NCI-H524 treated with DMSO at 0.1 percent for 48 hours (cell line): Measurements from ENCODE around the gene TMA7.
"Not testable (repeated sequence)": the region's sequence is repeated elsewhere in the genome, so short reads cannot be mapped to it uniquely, and the experiment has no call there.

Source experiments
- DNase-seq: peaks from one replicate; lab custom pipeline; 2025; lab: John Stamatoyannopoulos, UW

The TMA7 gene

GRCh38 chr3:48436477-48436787 lies 3.6 kb upstream of the TMA7 start:
- DNase-seq: no peak

GRCh38 chr3:48436855-48437254 lies 3.2 kb upstream of the TMA7 start:
- DNase-seq: no peak

- no peak for DNase-seq
These were observed 2.2 kb upstream of the TMA7 start for GRCh38 chr3:48437812-48438211.

GRCh38 chr3:48440590-48440958 lies 517 bp downstream of the TMA7 start:
- no peak for DNase-seq

- no peak for DNase-seq
These were observed 1.9 kb downstream of the TMA7 start for GRCh38 chr3:48441940-48442339.

- no peak for DNase-seq
These were observed 5.3 kb downstream of the TMA7 start for GRCh38 chr3:48445277-48445882.

GRCh38 chr3:48446043-48446424 lies 6.0 kb downstream of the TMA7 start:
- no peak for DNase-seq

GRCh38 chr3:48446425-48447193 lies 6.6 kb downstream of the TMA7 start, which contains the start of gene ATRIP:
ATRIP (plus strand) TSS chr3:48446737; CDS start chr3:48446846, 109 bp downstream.
- DNase-seq: no peak

- no peak for DNase-seq
These were observed 11.2 kb downstream of the TMA7 start for GRCh38 chr3:48451270-48451669.

GRCh38 chr3:48456456-48456855 lies 16.4 kb downstream of the TMA7 start:
- DNase-seq: no peak

- DNase-seq: no peak
These were observed 19.3 kb downstream of the TMA7 start for GRCh38 chr3:48459331-48459730.

GRCh38 chr3:48459773-48460516 lies 19.9 kb downstream of the TMA7 start:
- DNase-seq: no peak

GRCh38 chr3:48460517-48460902 lies 20.5 kb downstream of the TMA7 start:
- DNase-seq: no peak

GRCh38 chr3:48461767-48462166 lies 21.7 kb downstream of the TMA7 start:
- DNase-seq: not testable (repeated sequence)

- DNase-seq: no peak
These were observed 23.6 kb downstream of the TMA7 start for GRCh38 chr3:48463703-48464102.

GRCh38 chr3:48464713-48465221 lies 24.7 kb downstream of the TMA7 start:
- DNase-seq: no peak

- no peak for DNase-seq
These were observed 25.1 kb downstream of the TMA7 start for GRCh38 chr3:48465237-48465530.

- no peak for DNase-seq
These were observed 25.7 kb downstream of the TMA7 start for GRCh38 chr3:48465531-48466378.

- DNase-seq: no peak
These were observed 26.5 kb downstream of the TMA7 start for GRCh38 chr3:48466386-48467109.

- no peak for DNase-seq
These were observed 27.0 kb downstream of the TMA7 start for GRCh38 chr3:48467110-48467454.

- DNase-seq: no peak
These were observed 27.6 kb downstream of the TMA7 start for GRCh38 chr3:48467473-48468267.
